Activated CD4-positive, alpha-beta T cell treated with anti-CD3 and anti-CD28 coated beads, Interleukin-10, Interleukin-2, amounts not matched to agents 100 ng/mL and 50 ng/mL, durations not matched to agents 16 hours and 8 hours (primary cell): ENCODE data around the gene TSPO2.

Source experiments
- DNase-seq: peaks from one replicate; pipeline ENCODE4 v3.0.0-alpha.2; 2020

TSPO2 gene

DNA sequence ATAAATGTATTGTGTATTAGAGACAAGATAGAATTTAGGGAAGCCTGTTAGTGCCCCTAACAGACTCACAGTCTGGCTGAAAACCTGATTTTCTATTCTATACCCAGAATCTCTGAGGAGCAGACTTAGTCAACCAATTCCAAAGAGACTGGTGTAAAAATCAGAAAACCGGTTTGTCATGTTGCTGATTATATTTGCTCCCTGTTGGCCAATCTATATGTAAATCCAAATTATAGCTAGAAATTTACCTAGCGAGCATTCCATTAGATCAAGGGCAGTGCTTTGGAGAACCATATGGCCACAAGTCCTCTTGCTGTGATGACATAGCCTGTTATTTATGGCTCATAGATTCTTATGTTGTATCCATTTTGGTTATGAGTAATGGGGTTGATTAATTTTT lies 35.3 kb downstream of the TSPO2 start:
- no peak for DNase-seq

DNA sequence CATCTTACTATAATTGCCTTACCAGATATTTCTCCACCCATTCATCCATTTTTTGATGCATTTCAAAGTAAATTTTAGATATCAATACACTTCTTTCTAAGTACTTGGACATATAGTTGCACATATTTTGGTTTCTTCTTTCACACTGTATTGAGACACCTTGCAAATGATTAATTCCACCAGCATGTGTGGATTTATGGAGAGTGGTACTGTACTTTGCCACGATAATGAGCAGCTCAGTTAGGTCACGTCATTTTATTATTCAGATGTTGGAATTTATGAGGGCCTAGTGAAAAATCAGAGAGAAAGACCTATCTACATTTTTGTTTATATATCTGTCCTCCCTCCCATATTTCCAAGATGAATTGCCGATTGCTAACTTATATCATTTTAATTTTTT lies 35.8 kb downstream of the TSPO2 start:
- DNase-seq, result no peak

DNA sequence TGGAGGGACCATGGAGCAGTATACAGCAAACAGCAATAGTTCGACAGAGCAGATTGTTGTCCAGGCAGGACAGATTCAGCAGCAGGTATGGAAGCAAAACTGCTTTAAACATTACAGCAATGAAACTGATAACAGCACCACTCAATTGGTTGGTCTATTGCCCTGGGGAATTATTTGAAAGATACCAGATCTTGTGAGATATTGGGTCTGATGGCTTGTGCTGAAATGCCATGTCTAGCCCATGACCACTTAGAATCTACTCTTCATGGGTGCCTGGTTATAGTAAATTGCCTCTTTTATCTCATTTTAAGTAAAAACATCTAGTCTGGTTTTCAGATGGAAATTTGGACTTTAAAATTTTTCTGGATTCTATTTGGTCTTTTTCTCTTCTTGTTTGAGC lies 36.8 kb downstream of the TSPO2 start:
- DNase-seq, result no peak

DNA sequence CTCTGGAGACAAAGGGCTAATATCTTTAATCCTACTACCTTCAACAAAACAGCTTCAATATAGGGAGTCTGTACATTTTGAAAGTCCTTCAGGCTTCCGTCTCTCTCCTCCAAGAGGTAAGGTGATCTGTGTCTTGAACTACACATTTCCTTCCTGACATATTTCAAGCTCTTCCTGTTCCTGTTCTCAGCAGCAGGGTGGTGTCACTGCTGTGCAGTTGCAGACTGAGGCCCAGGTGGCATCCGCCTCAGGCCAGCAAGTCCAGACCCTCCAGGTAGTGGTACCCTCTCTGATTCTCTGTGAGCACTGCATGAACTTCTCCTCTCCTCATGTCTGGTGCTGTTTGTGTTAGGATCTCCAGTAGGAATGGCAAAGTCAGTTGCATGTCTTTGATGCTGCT lies 38.4 kb downstream of the TSPO2 start:
- peak; percentile 52 for DNase-seq

DNA sequence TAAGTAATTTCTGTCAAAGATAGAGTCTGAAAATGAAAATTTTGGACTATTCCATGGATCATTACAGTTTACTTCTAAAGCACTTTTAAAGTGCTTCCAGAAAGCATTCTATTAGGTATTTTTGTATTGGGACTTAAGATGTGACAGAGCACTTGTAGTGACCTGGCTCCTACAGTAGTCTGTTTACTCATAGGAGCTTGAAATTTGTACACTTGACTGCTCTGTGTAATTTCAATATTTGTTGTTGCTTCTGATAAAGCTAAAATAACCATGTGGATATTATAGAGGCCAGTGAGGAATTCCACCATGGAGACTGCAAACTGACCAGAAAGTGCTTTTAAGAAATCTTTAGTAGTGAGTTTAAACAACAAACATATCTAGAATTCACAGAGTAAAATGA lies 40.8 kb downstream of the TSPO2 start:
- DNase-seq, result no peak

DNA sequence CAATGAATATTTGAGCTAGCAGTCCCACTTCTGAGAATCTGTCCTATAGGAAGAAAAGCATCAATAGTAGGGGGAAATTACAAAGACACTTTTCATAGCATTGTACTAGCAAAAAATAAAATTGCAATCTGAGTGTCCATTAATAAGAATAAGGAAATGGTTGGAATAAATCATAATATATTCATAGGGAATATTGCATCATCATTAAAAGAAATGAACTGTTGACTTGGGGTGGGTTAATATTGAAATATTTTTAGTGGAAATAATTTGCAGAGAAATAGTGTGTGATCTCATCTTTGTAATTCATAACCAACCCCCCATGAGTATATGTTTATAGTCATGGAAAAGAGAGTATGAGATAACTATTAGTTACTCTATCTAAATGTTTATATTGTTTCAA lies 42.9 kb downstream of the TSPO2 start:
- no peak for DNase-seq

DNA sequence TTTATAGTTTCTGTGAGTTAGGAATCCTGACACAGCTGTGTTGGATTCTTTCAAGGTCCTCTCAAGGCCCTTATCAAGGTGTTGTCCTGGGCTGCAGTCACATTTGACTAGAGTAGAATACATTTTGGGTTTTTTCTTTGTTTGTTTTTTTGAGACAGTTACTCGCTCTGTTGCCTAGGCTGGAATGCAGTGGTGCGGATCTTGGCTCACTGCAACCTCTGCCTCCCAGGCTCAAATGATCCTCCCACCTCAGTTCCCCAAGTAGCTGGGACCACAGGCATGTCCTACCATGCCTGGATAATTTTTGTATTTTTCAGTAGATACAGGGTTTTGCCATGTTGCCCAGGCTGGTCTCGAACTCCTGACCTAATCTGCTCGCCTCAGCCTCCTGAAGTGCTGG lies 46.2 kb downstream of the TSPO2 start:
- DNase-seq, result no peak

DNA sequence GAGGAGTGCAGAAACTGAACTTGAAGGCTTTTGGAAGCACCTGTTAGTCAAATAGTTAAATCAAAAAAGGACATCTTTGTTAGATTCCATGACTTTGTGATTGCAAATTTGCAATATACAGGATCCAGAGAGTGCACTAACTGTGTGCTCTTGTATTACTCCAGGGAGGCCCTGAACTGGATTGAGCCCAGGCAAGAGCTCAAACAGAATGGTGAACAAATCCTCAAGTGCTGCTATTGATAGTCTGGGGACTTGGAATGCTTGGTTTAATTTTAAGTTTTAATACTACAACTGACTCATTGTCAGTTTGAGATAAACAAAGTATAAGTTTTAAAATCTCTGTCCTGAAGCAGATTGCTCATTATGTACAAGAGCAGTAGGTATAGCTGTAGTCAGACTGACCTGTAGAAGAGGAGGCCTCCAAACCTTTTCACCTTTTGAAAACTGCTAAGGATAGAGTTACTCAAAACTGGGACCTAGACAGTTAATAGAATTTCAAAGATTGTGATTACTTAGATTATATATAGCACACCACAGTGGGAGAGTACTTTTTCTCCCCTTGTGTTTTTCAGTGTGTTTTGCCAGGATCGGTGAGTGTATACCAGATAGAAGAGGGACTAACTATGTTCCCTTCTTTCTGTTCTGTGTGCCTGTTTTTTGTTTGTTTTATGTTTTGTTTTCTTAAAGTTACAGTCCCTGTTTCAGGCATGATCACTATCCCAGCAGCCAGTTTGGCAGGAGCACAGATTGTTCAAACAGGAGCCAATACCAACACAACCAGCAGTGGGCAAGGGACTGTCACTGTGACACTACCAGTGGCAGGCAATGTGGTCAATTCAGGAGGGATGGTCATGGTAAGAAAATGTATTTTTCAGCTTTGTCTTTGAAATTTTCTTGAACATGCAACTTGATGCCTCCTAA lies 48.8 kb downstream of the TSPO2 start:
- DNase-seq, result no peak

DNA sequence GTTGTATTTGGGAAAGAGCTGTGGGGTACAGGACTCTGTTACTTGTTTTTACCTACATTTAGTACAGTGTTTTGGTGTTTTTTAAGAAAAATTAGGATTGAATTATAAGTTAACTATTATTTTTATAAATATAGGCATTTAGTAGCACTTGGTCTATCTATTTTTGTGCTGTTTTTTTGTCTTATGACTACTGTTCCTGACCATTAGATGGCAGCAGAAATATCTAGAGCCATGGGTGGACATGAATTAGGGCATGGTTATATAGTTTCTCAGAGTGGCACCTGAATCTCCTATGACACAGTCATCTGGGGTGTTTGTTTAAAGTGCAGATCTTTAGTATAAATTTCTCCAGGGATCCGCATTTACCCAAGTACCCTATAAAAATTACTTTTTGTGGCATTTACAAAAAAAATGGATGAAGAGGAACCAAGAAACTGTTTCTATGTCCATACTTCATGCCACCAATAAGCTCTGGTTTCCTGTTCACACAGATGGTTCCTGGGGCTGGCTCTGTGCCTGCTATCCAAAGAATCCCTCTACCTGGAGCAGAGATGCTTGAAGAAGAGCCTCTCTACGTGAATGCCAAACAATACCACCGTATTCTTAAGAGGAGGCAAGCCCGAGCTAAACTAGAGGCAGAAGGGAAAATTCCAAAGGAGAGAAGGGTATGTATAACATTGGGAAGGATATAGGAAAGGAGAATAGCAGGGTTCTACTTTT lies 50.3 kb downstream of the TSPO2 start:
- peak; percentile 14 for DNase-seq

DNA sequence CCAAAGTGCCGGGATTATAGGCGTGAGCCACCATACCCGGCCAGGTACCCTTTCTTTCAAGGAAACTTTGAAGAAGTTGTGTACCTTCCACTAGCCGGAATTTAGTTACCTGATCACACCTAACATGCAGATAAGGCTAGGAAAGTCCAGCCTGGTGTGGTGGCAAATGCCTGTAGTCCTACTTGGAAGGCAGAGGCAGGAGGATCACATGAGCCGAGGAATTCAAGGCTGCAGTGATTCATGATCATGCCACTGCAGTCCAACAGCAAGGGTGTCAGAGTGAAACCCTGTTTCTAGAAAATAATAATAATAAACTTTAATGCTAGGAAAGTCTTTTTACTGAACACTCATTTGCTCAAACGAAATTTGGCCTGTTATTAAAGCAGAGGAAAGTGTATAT lies 51.5 kb downstream of the TSPO2 start:
- DNase-seq, result no peak
